ENCODE measurements around the gene RAD9A. TPM values are rescaled to one million over a fixed set of nuclear protein-coding genes. Genes with fewer than 3 reads are reported as not detected.
A peak's percentile ranks its signal among the peaks of the same experiment; 100 is the strongest.

The RAD9A gene
- total RNA-seq, 1 donor, result 7.6 TPM

- peak; percentile 99 for DNase-seq (ENCODE audit: insufficient read length, low spot score, missing footprints)
- peak overlapping the region; percentile 85 for H3K4me3 ChIP-seq (ENCODE audit: insufficient read depth, low read length)
- peaks cover 40% of the 10 kb centered on the region for H3K79me2 ChIP-seq (ENCODE audit: insufficient read depth, low read length)
- peaks cover 29% of the 10 kb centered on the region for H4K20me1 ChIP-seq (ENCODE audit: insufficient read depth, low read length)
- H3K27me3 ChIP-seq (ENCODE audit: insufficient read depth, low read length), result no peaks in the 10 kb centered on the region
- TF ChIP-seq CTCF (IDR thresholded peaks at IDR 0.05; ENCODE audit: extremely low read depth, low read depth, low read length), result peak; percentile 35
- no peak overlapping the region for H2AFZ ChIP-seq (ENCODE audit: low read length)
- no peaks in the 10 kb centered on the region for H3K9me3 ChIP-seq (ENCODE audit: low read depth, low read length)
- H3K4me1 ChIP-seq (ENCODE audit: insufficient read depth, low read length), result peaks cover 55% of the 10 kb centered on the region
- H3K4me2 ChIP-seq (ENCODE audit: insufficient read depth, low read length), result peak overlapping the region; percentile 84
- peak overlapping the region; percentile 98 for H3K27ac ChIP-seq (ENCODE audit: low read depth, low read length)
- H3K36me3 ChIP-seq (ENCODE audit: insufficient read depth, low read length), result no peaks in the 10 kb centered on the region
Observed at GRCh38 chr11:67373648-67374570, 17.9 kb upstream of the RAD9A start.

DNA sequence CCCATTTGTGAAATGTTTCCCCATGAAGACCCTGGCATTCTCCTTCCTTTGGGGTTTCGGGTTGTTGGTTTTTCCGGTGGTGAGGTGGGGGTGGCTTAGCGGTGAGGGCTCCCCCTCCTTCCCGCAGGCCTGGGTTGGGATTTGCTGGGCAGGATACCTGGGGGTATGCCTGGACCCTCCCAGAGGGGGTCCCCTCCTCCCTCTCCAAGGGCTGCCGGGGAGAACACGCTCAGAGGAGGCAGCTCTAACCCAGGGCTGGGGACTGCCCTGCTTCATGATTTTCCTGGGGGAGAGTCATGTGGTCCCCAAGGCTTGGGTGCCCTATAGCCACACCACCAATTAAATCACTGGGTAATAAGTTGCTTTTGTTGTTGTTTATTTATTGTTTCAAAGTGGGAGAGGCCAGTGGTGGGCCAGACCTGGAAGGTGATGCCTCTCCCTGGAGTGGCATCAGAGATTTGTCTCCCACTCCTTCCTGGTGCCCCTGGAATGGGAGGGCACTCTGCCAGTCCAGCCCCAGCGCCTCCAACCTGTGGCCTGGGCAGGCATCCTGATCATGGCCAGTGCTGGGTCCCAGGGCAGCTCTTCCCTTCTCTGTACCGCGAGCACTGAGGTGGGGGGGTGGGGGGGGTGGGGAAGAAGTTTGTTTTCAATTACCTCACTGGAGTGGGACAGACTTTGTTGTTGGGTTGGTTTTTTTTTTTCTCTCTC is 17.1 kb upstream of the RAD9A start:
- Histone ChIP-seq H3K4me1 (ENCODE audit: insufficient read depth, low read length) (peaks cover 55% of the 10 kb centered on the region), H3K36me3 (ENCODE audit: insufficient read depth, low read length) (no peaks in the 10 kb centered on the region), H3K4me3 (ENCODE audit: insufficient read depth, low read length) (peak overlapping the region; percentile 85), H3K4me2 (ENCODE audit: insufficient read depth, low read length) (peak overlapping the region; percentile 84), H3K79me2 (ENCODE audit: insufficient read depth, low read length) (peaks cover 32% of the 10 kb centered on the region), H4K20me1 (ENCODE audit: insufficient read depth, low read length) (peaks cover 21% of the 10 kb centered on the region), H3K27me3 (ENCODE audit: insufficient read depth, low read length) (no peaks in the 10 kb centered on the region), H3K9me3 (ENCODE audit: low read depth, low read length) (no peaks in the 10 kb centered on the region), H2AFZ (ENCODE audit: low read length) (no peak overlapping the region), H3K27ac (ENCODE audit: low read depth, low read length) (peak overlapping the region; percentile 98)
- peak; percentile 92 for DNase-seq (ENCODE audit: insufficient read length, low spot score, missing footprints)
- no peak for TF ChIP-seq CTCF (IDR thresholded peaks at IDR 0.05; ENCODE audit: extremely low read depth, low read depth, low read length)

DNA sequence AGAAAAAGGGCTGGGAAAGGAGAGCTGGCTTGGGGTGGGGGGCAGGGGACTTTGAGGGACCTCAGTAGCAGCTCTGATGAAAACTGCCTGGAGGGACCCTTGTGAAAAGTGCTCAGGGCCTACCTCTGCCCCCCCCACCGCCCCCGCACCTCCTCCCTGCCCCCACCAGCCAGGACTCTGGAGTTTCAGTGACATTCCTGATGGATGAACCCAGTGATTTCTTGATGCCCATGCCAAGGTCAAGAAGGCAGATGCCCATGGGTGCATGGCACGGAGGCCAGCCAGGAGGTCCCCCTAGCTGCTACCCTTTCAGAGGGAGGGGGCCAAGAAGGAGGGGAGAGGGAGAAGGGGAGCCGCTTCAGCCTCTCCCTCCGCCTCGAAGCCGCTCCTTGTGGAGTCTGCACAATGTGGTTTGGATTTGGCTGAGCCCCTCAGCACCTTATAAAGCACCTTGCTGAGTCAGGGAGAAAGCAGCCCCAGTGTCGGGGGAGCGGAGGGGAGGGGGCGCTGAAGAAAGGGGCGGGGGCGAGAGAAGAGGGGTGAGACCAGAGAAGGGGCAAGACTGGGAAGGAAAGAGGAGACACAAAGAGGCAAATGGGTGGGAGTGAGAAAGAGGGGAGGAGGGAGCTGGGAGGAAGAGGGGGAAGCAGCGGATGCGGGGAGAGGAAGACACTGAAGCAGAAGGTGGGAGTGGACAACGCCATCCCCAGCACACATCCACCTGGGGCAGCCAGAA is 16.3 kb upstream of the RAD9A start:
- peaks cover 15% of the 10 kb centered on the region for H4K20me1 ChIP-seq (ENCODE audit: insufficient read depth, low read length)
- TF ChIP-seq CTCF (IDR thresholded peaks at IDR 0.05; ENCODE audit: extremely low read depth, low read depth, low read length), result no peak
- peak; percentile 48 for DNase-seq (ENCODE audit: insufficient read length, low spot score, missing footprints)
- no peaks in the 10 kb centered on the region for H3K27me3 ChIP-seq (ENCODE audit: insufficient read depth, low read length)
- no peaks in the 10 kb centered on the region for H3K9me3 ChIP-seq (ENCODE audit: low read depth, low read length)
- peaks cover 24% of the 10 kb centered on the region for H3K79me2 ChIP-seq (ENCODE audit: insufficient read depth, low read length)
- H3K27ac ChIP-seq (ENCODE audit: low read depth, low read length), result peak overlapping the region; percentile 98
- peaks cover 50% of the 10 kb centered on the region for H3K4me1 ChIP-seq (ENCODE audit: insufficient read depth, low read length)
- H3K4me3 ChIP-seq (ENCODE audit: insufficient read depth, low read length), result no peak overlapping the region
- no peaks in the 10 kb centered on the region for H3K36me3 ChIP-seq (ENCODE audit: insufficient read depth, low read length)
- H3K4me2 ChIP-seq (ENCODE audit: insufficient read depth, low read length), result peak overlapping the region; percentile 84
- H2AFZ ChIP-seq (ENCODE audit: low read length), result no peak overlapping the region
